Activated B cell treated with CpG ODN at 0.5 μM for 24 hours (primary cell): Measurements from ENCODE around the gene WIPI1. TPM values are rescaled to one million over a fixed set of nuclear protein-coding genes. Genes with fewer than 3 reads are reported as not detected.

Experiments used
- ATAC-seq: fragments of 200-7000 bp; cut with Tn5 transposase; one replicate; pipeline ENCODE4 v1.10.0; 2021; ENCODE audit warnings: low read depth, mild to moderate bottlenecking, moderate library complexity
- CTCF ChIA-PET: fragments of 350-600 bp; sonication (Branson Sonifier 250); formaldehyde crosslinking; loops from one replicate; lab custom pipeline; 2021; ENCODE audit warnings: antibody characterized with exemption; lab: Charles Lee
- POLR2A ChIA-PET: fragments of 350-600 bp; sonication (Branson Sonifier 250); formaldehyde crosslinking; loops from one replicate; lab custom pipeline; 2021; ENCODE audit warnings: antibody characterized with exemption; lab: Charles Lee
- DNase-seq: peaks from one replicate; pipeline ENCODE4 v3.0.0; 2022
- H3K27ac Mint-ChIP-seq: one replicate; pipeline ENCODE4 v1.8.0; 2020; ENCODE audit warnings: mixed read lengths
- H3K27me3 Mint-ChIP-seq: one replicate; pipeline ENCODE4 v1.8.0; 2021; ENCODE audit warnings: mixed read lengths
- H3K36me3 Mint-ChIP-seq: one replicate; pipeline ENCODE4 v1.8.0; 2021; ENCODE audit warnings: low read depth, mixed read lengths
- H3K4me1 Mint-ChIP-seq: one replicate; pipeline ENCODE4 v1.8.0; 2021; ENCODE audit warnings: mixed read lengths
- H3K4me3 Mint-ChIP-seq: one replicate; pipeline ENCODE4 v1.8.0; 2020; ENCODE audit warnings: mild to moderate bottlenecking, mixed read lengths
- H3K9me3 Mint-ChIP-seq: one replicate; pipeline ENCODE4 v1.8.0; 2020; ENCODE audit warnings: mixed read lengths
- intact Hi-C: fragments of 100-400 bp; cut with micrococcal nuclease; formaldehyde crosslinking; loops from one replicate; pipeline ENCODE4 v1.15.1; 2024
- total RNA-seq: library from RNA; stranded (reverse); gene quantifications from 2 replicates; pipeline ENCODE4 v1.2.3, GENCODE V29; 2022
- TF ChIP-seq, protein P1 (sequence below): fragments of 200-600 bp; IDR thresholded peaks from one replicate; pipeline ENCODE4 v1.8.0; 2022; ENCODE audit warnings: antibody characterized with exemption, mild to moderate bottlenecking

WIPI1 gene
- total RNA-seq, 1 donor from 2014 or later: 9.8 TPM

DNA sequence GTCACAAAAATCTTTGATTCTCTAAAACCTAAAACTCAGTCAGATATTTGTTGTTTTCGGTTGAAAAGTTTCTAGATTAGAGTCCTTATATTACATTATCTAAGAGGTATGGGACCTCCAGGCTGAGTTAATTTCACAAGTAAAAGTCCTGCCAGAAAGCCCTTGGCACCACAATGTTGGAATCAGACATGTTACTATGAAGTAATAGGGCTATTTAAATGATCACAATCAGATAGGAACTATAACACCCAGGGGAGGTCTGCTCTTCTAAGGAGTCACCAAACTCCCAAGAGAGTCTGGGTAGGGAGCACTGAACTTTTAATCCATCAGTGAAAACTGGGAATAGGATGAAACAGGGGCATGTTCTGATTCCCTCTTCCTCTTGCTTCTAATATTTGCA is 54.2 kb downstream of the WIPI1 start:
- CTCF ChIA-PET: interaction anchor here (0.7 to 1.7 kb wide), 2 partner anchors 76 to 140 kb away, joined by 4 to 6 read pairs; no protein-coding TSS in a partner anchor
- intact Hi-C loops: no loop called here
- ATAC-seq (no peak), DNase-seq (no peak)
- Mint-ChIP-seq H3K4me1 (peaks cover 12% of the 10 kb centered on the region), H3K27me3 (no peaks in the 10 kb centered on the region), H3K9me3 (peaks cover 2% of the 10 kb centered on the region), H3K4me3 (no peak overlapping the region), H3K27ac (no peak overlapping the region), H3K36me3 (peaks cover 7% of the 10 kb centered on the region)
- TF ChIP-seq, protein P1, sequence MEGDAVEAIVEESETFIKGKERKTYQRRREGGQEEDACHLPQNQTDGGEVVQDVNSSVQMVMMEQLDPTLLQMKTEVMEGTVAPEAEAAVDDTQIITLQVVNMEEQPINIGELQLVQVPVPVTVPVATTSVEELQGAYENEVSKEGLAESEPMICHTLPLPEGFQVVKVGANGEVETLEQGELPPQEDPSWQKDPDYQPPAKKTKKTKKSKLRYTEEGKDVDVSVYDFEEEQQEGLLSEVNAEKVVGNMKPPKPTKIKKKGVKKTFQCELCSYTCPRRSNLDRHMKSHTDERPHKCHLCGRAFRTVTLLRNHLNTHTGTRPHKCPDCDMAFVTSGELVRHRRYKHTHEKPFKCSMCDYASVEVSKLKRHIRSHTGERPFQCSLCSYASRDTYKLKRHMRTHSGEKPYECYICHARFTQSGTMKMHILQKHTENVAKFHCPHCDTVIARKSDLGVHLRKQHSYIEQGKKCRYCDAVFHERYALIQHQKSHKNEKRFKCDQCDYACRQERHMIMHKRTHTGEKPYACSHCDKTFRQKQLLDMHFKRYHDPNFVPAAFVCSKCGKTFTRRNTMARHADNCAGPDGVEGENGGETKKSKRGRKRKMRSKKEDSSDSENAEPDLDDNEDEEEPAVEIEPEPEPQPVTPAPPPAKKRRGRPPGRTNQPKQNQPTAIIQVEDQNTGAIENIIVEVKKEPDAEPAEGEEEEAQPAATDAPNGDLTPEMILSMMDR: no peak
- POLR2A ChIA-PET: no interaction called here

- H3K27ac Mint-ChIP-seq: no peak overlapping the region
- intact Hi-C loops: no loop called here
Measured at GRCh38 chr17:68401288-68401687, 56.0 kb downstream of the WIPI1 start.

GRCh38 chr17:68400404-68400735 is 56.9 kb downstream of the WIPI1 start:
- peaks cover 2% of the 10 kb centered on the region for H3K36me3 Mint-ChIP-seq
- no peak overlapping the region for H3K4me3 Mint-ChIP-seq
- ATAC-seq (no peak), DNase-seq (no peak)
- H3K27ac Mint-ChIP-seq: no peak overlapping the region
- intact Hi-C loops: no loop called here
- no peaks in the 10 kb centered on the region for H3K9me3 Mint-ChIP-seq
- ChIA-PET CTCF (interaction anchor here (1.5 kb wide), 1 partner anchor 137 kb away, joined by 6 read pairs; no protein-coding TSS in a partner anchor), POLR2A (interaction anchor here (0.6 kb wide), 1 partner anchor 69 kb away, joined by 5 read pairs; no protein-coding TSS in a partner anchor)
- H3K27me3 Mint-ChIP-seq: no peaks in the 10 kb centered on the region
- H3K4me1 Mint-ChIP-seq: peaks cover 7% of the 10 kb centered on the region
- TF ChIP-seq, protein P1: no peak

More at GRCh38 chr17:68401288-68401687, 56.0 kb downstream of the WIPI1 start:
- Mint-ChIP-seq H3K4me3 (no peak overlapping the region), H3K36me3 (peaks cover 2% of the 10 kb centered on the region), H3K27me3 (no peaks in the 10 kb centered on the region), H3K9me3 (no peaks in the 10 kb centered on the region), H3K4me1 (peaks cover 7% of the 10 kb centered on the region)
- TF ChIP-seq, protein P1: no peak
- CTCF ChIA-PET: interaction anchor here (1.5 to 1.7 kb wide), 2 partner anchors 138 kb away, joined by 4 to 6 read pairs; no protein-coding TSS in a partner anchor
- POLR2A ChIA-PET: no interaction called here
- ATAC-seq (no peak), DNase-seq (no peak)

DNA sequence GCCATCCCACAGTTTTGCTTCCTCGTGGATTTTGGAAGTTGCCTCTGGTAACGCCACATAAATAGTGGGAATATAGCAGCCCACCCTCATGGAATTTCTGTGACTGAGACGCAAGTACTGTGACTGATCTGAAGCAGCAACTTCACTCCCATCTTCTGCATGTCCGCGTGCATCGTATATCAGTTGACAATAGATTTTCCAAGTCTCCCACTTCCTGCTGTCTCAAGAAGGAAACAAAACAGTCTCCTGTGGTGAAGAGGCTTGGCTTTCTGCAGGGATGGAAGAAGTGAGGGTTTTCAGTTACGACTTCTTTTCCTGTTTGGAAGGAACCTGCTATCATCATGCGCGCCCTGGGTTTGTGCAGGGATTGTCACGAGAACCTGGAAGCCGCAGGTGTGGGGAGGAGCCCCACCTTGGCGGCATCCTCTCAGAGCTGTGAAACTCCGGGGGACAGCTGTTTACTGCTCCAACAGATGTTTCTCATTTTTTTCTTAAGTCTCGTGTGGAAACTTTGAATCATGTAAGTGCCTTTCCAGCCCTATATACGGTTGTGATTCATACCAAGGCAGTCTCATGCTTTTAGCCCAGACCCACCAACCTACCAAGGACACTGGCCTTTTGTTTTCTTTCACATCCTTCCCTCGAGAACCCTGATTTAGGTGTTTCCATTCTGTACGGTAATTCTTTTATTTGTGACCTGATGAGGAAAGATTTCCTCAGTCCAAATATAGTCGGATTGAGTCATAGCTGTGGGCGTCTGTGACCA is 57.5 kb downstream of the WIPI1 start:
- CTCF ChIA-PET: interaction anchor here (0.7 to 1.9 kb wide), 27 partner anchors 12 to 440 kb away, joined by 3 to 73 read pairs (median 4); partner anchors contain the start of gene AMZ2
- H3K27me3 Mint-ChIP-seq: no peaks in the 10 kb centered on the region
- POLR2A ChIA-PET: interaction anchor here (0.6 to 2.9 kb wide), 10 partner anchors 62 to 227 kb away, joined by 3 to 48 read pairs (median 3); partner anchors contain the start of genes AMZ2, ARSG and SLC16A6
- intact Hi-C loops: loop anchor here (1.0 kb wide), 4 partner anchors 36 to 228 kb away; no protein-coding TSS in a partner anchor
- peaks cover 3% of the 10 kb centered on the region for H3K36me3 Mint-ChIP-seq
- H3K4me3 Mint-ChIP-seq: no peak overlapping the region
- DNase-seq: no peak
- no peak for ATAC-seq
- TF ChIP-seq, protein P1: no peak
- H3K27ac Mint-ChIP-seq: no peak overlapping the region
- H3K4me1 Mint-ChIP-seq: peaks cover 7% of the 10 kb centered on the region
- peaks cover 3% of the 10 kb centered on the region for H3K9me3 Mint-ChIP-seq
